Osteocyte (in vitro differentiated cells): Measurements from ENCODE around the gene KRI1. TPM values are rescaled to one million over a fixed set of nuclear protein-coding genes. Genes with fewer than 3 reads are reported as not detected.

ENCODE experiments used
- DNase-seq: peaks from one replicate; pipeline ENCODE4 v3.0.0; 2021; ENCODE audit warnings: mixed read lengths; ENCODE audit not compliant: unreplicated experiment; ENCODE audit errors: extremely low spot score
- H3K27ac Mint-ChIP-seq: one replicate; pipeline ENCODE4 v1.8.0; 2021; ENCODE audit warnings: mild to moderate bottlenecking, mixed read lengths; ENCODE audit not compliant: unreplicated experiment
- H3K27me3 Mint-ChIP-seq: one replicate; pipeline ENCODE4 v1.8.0; 2021; ENCODE audit warnings: mixed read lengths; ENCODE audit not compliant: unreplicated experiment
- H3K36me3 Mint-ChIP-seq: one replicate; pipeline ENCODE4 v1.8.0; 2021; ENCODE audit warnings: mixed read lengths; ENCODE audit not compliant: unreplicated experiment
- H3K4me1 Mint-ChIP-seq: one replicate; pipeline ENCODE4 v1.8.0; 2021; ENCODE audit warnings: mixed read lengths; ENCODE audit not compliant: unreplicated experiment
- H3K4me3 Mint-ChIP-seq: one replicate; pipeline ENCODE4 v1.8.0; 2021; ENCODE audit warnings: mild to moderate bottlenecking, moderate library complexity, mixed read lengths; ENCODE audit not compliant: unreplicated experiment
- H3K9me3 Mint-ChIP-seq: one replicate; pipeline ENCODE4 v1.8.0; 2021; ENCODE audit warnings: mixed read lengths; ENCODE audit not compliant: unreplicated experiment
- microRNA-seq: library from miRNA; unstranded; fragments of <30 nt; microRNA quantifications from one replicate; pipeline ENCODE4 v1.1.0, GENCODE V29; 2020; ENCODE audit not compliant: unreplicated experiment
- total RNA-seq: library from RNA; stranded (reverse); gene quantifications from 2 replicates; pipeline ENCODE4 v1.2.1, GENCODE V29; 2021
- TF ChIP-seq, protein P1 (sequence below): fragments of 200-600 bp; sonication (generic); IDR thresholded peaks from 2 replicates; pipeline ENCODE4 v1.5.0; 2021; ENCODE audit warnings: antibody characterized with exemption, mild to moderate bottlenecking, moderate library complexity

The KRI1 gene
- total RNA-seq, 1 donor from 2014 or later, result 29.0 TPM

DNA sequence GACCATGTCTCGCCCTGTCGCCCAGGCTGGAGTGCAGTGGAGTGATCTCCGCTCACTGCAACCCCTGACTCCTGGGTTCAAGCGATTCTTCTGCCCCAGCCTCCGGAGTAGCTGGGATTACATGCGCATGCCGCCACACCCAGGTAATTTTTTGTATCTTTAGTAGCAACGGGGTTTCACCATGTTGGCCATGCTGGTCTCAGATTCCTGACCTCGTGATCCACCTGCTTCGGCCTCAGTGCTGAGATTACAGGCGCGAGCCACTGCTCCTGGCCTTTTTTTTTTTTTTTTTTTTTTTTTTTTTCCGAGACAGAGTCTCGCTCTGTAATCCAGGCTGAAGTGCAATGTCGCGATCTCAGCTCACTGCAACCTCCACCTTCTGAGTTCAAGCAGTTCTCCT lies 57.8 kb downstream of the KRI1 start:
- TF ChIP-seq, protein P1, sequence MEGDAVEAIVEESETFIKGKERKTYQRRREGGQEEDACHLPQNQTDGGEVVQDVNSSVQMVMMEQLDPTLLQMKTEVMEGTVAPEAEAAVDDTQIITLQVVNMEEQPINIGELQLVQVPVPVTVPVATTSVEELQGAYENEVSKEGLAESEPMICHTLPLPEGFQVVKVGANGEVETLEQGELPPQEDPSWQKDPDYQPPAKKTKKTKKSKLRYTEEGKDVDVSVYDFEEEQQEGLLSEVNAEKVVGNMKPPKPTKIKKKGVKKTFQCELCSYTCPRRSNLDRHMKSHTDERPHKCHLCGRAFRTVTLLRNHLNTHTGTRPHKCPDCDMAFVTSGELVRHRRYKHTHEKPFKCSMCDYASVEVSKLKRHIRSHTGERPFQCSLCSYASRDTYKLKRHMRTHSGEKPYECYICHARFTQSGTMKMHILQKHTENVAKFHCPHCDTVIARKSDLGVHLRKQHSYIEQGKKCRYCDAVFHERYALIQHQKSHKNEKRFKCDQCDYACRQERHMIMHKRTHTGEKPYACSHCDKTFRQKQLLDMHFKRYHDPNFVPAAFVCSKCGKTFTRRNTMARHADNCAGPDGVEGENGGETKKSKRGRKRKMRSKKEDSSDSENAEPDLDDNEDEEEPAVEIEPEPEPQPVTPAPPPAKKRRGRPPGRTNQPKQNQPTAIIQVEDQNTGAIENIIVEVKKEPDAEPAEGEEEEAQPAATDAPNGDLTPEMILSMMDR, result no peak
- no peak for DNase-seq
- Mint-ChIP-seq H3K4me1 (peaks cover 11% of the 10 kb centered on the region), H3K4me3 (no peak overlapping the region), H3K9me3 (no peaks in the 10 kb centered on the region), H3K27me3 (no peaks in the 10 kb centered on the region), H3K27ac (no peak overlapping the region), H3K36me3 (no peaks in the 10 kb centered on the region)

GRCh38 chr19:10505583-10506229 lies 60.1 kb downstream of the KRI1 start:
- peak; percentile 88 for DNase-seq
- Mint-ChIP-seq H3K27me3 (no peaks in the 10 kb centered on the region), H3K36me3 (no peaks in the 10 kb centered on the region), H3K27ac (no peak overlapping the region), H3K9me3 (no peaks in the 10 kb centered on the region), H3K4me3 (peak overlapping the region; percentile 38), H3K4me1 (peaks cover 21% of the 10 kb centered on the region)
- TF ChIP-seq, protein P1, result peak; percentile 76

Small RNA genes within 50 kb of the gene (microRNA-seq; reads per million reads assigned to microRNA genes)
- gene MIR1238, result not detected

Other genes with a start within 250 kb of the KRI1 start
- 21.5 and 27.4 TPM in 2 replicates for gene FDX2, start 250.0 kb downstream of the KRI1 start, total RNA-seq
- 36.8 and 45.8 TPM in 2 replicates for gene RAVER1, start 232.5 kb downstream of the KRI1 start, total RNA-seq
- 7.2 and 9.8 TPM in 2 replicates for gene ICAM3, start 226.4 kb downstream of the KRI1 start, total RNA-seq
- gene TYK2, start 185.4 kb downstream of the KRI1 start, total RNA-seq, result 117 and 136 TPM in 2 replicates
- gene CDC37, start 162.5 kb downstream of the KRI1 start, total RNA-seq, result 143 and 148 TPM in 2 replicates
- gene PDE4A, start 145.5 kb downstream of the KRI1 start, total RNA-seq, result 12.4 and 12.7 TPM in 2 replicates
- gene KEAP1, start 62.7 kb downstream of the KRI1 start, total RNA-seq, result 80.1 and 80.9 TPM in 2 replicates
- 0.83 and 1.8 TPM in 2 replicates for gene S1PR5, start 48.6 kb downstream of the KRI1 start, total RNA-seq
- gene ATG4D, start 22.1 kb downstream of the KRI1 start, total RNA-seq, result 28.7 and 30.9 TPM in 2 replicates
- 9.4 and 13.0 TPM in 2 replicates for gene CDKN2D, start 3.0 kb upstream of the KRI1 start, total RNA-seq
- gene AP1M2, start 21.3 kb upstream of the KRI1 start, total RNA-seq, result not detected in 2 replicates
- gene SLC44A2, start 59.5 kb upstream of the KRI1 start, total RNA-seq, result 225 and 233 TPM in 2 replicates
- 223 and 231 TPM in 2 replicates for gene ILF3, start 88.3 kb upstream of the KRI1 start, total RNA-seq
- gene QTRT1, start 135.4 kb upstream of the KRI1 start, total RNA-seq, result 56.3 and 57.7 TPM in 2 replicates
- 157 and 163 TPM in 2 replicates for gene DNM2, start 152.1 kb upstream of the KRI1 start, total RNA-seq